HepG2 (cell line): ENCODE measurements around the gene ZCCHC24. TPM values are rescaled to one million over a fixed set of nuclear protein-coding genes. Genes with fewer than 3 reads are reported as not detected.

Experiments
- ATAC-seq: fragments of 200-7000 bp; cut with Tn5 transposase; 3 replicates; pipeline ENCODE4 v1.9.1; 2020; ENCODE audit warnings: mild to moderate bottlenecking, moderate library complexity
- BruUV-seq: library from RNA; stranded (reverse); fragments of 400-500 nt; replicated peaks from 2 replicates; lab custom pipeline; 2021; lab: Mats Ljungman, UMichigan
- CTCF ChIA-PET: fragments of 300-600 bp; formaldehyde crosslinking; extraction: SDS; loops from one replicate; lab custom pipeline; 2021; ENCODE audit warnings: low total read pairs, inconsistent platforms, low intra/inter-chr PET ratio; lab: Yijun Ruan, JAX
- POLR2A ChIA-PET: fragments of 350-600 bp; sonication (Branson Sonifier 250); formaldehyde crosslinking; loops from one replicate; lab custom pipeline; 2020; ENCODE audit warnings: antibody characterized with exemption, inconsistent platforms; lab: Yijun Ruan, JAX
- DNase-seq: peaks from one replicate; pipeline ENCODE4 v3.0.0-alpha.2; 2015; ENCODE audit warnings: low spot score
- FAIRE-seq: peaks from 3 replicates; lab custom pipeline; 2011; peaks lifted over from hg19 to GRCh38; lab: Jason Lieb, UNC
- H2AFZ ChIP-seq: one replicate; pipeline ENCODE4 v1.6.1; 2011; ENCODE audit warnings: low read length, inconsistent platforms
- H3K27ac ChIP-seq: fragments of 300-600 bp; 3 replicates; pipeline ENCODE4 v1.8.0; 2011; ENCODE audit warnings: mixed run types, mild to moderate bottlenecking, mixed read lengths, low read length, inconsistent platforms; ENCODE audit not compliant: insufficient read depth; ENCODE audit errors: extremely low read length
- H3K27me3 ChIP-seq, 2 experiments: fragments of 200-600 bp in 1 of 2; 2 replicates in 1 of 2; 3 replicates in 1 of 2; pipeline versions ENCODE4 v1.6.0 to v1.8.0; 2011; ENCODE audit warnings: low read length in 2 of 2, mild to moderate bottlenecking in 2 of 2, moderate library complexity in 2 of 2, inconsistent platforms in 1 of 2; ENCODE audit not compliant: insufficient read depth in 2 of 2, control insufficient read depth in 1 of 2
- H3K36me3 ChIP-seq, 2 experiments: fragments of 200-600 bp in 1 of 2; replicated peaks in 1 of 2; 2 replicates in 1 of 2; 3 replicates in 1 of 2; pipeline versions ENCODE4 v1.5.1 to v1.8.0; 2011; ENCODE audit warnings: low read length in 2 of 2, inconsistent platforms in 1 of 2; ENCODE audit not compliant: insufficient read depth in 2 of 2, control insufficient read depth in 1 of 2
- H3K4me1 ChIP-seq: 2 replicates; pipeline ENCODE4 v1.5.1; 2012; ENCODE audit warnings: low read length, inconsistent platforms; ENCODE audit not compliant: insufficient read depth
- H3K4me2 ChIP-seq: 2 replicates; pipeline ENCODE4 v1.6.0; 2011; ENCODE audit warnings: low read depth, low read length, inconsistent platforms
- H3K4me3 ChIP-seq, 3 experiments: fragments of 200-600 bp in 1 of 3; sonication (generic), shearing (Covaris generic) in 1 of 3; replicated peaks in 1 of 3; 2 replicates each; pipeline ENCODE4 v1.5.1; 2011 to 2016; ENCODE audit warnings: low read length in 3 of 3, inconsistent platforms in 2 of 3, low read depth in 2 of 3, mild to moderate bottlenecking in 2 of 3, control low read depth in 1 of 3, mixed read lengths in 1 of 3; ENCODE audit not compliant: insufficient read depth in 1 of 3
- H3K79me2 ChIP-seq: one replicate; pipeline ENCODE4 v1.6.1; 2011; ENCODE audit warnings: low read length, inconsistent platforms; ENCODE audit not compliant: insufficient read depth
- H3K9ac ChIP-seq: 2 replicates; pipeline ENCODE4 v1.6.0; 2011; ENCODE audit warnings: mild to moderate bottlenecking, low read depth, low read length, inconsistent platforms; ENCODE audit not compliant: insufficient read depth
- H3K9me3 ChIP-seq: 2 replicates; pipeline ENCODE4 v1.5.1; 2012; ENCODE audit warnings: mild to moderate bottlenecking, low read length
- H4K20me1 ChIP-seq: 2 replicates; pipeline ENCODE4 v1.6.0; 2011; ENCODE audit warnings: inconsistent platforms, mild to moderate bottlenecking, low read length, moderate library complexity; ENCODE audit not compliant: insufficient read depth
- ARNT ChIP-seq: fragments of 450-650 bp; IDR thresholded peaks from 2 replicates; pipeline ENCODE4 v1.6.1; 2017
- ATF1 ChIP-seq: IDR thresholded peaks from 2 replicates; pipeline ENCODE4 v1.6.1; 2016; ENCODE audit warnings: mild to moderate bottlenecking, control low read depth
- KAT7 ChIP-seq: IDR thresholded peaks from 2 replicates; pipeline ENCODE4 v1.6.1; 2018; ENCODE audit warnings: borderline replicate concordance, missing compliant biosample characterization
- MXD4 ChIP-seq: IDR thresholded peaks from 2 replicates; pipeline ENCODE4 v1.6.1; 2016; ENCODE audit warnings: mild to moderate bottlenecking, missing biosample characterization, missing genetic modification reagents
- SALL1 ChIP-seq: sonication (generic); formaldehyde crosslinking; IDR thresholded peaks from 2 replicates; pipeline ENCODE4 v1.8.0; 2022; ENCODE audit warnings: mild to moderate bottlenecking, missing genetic modification reagents
- ZBTB44 ChIP-seq: sonication (generic); formaldehyde crosslinking; IDR thresholded peaks from 2 replicates; pipeline ENCODE4 v1.4.0; 2020; ENCODE audit warnings: missing genetic modification reagents
- ZNF552 ChIP-seq: sonication (generic); formaldehyde crosslinking; IDR thresholded peaks from 2 replicates; pipeline ENCODE4 v1.9.0; 2022; ENCODE audit warnings: missing genetic modification reagents, mild to moderate bottlenecking, borderline replicate concordance
- ZNF616 ChIP-seq: sonication (generic); formaldehyde crosslinking; IDR thresholded peaks from 2 replicates; pipeline ENCODE4 v1.5.0; 2020; ENCODE audit warnings: low read depth, mild to moderate bottlenecking, missing genetic modification reagents
- ZNF773 ChIP-seq: sonication (generic); formaldehyde crosslinking; IDR thresholded peaks from 2 replicates; pipeline ENCODE4 v1.4.0; 2020; ENCODE audit warnings: missing genetic modification reagents, borderline replicate concordance
- WGBS: methylation state at CpG from one replicate; pipeline ENCODE4 v1.1.6; 2017; ENCODE audit warnings: low lambda C conversion rate; 5-methylcytosine and 5-hydroxymethylcytosine counted together
- in situ Hi-C: cut with HindIII; loops from 2 replicates; pipeline ENCODE4 v1.10.0; 2017; ENCODE audit warnings: low pct_unique_long_range_greater_than_20kb; ENCODE audit not compliant: extremely low pct_ligation_motif_present
- intact Hi-C: fragments of 100-400 bp; cut with micrococcal nuclease; formaldehyde crosslinking; loops from one replicate; pipeline ENCODE4 v1.10.0; 2022; ENCODE audit not compliant: unreplicated experiment
- polyA plus RNA-seq, 8 experiments: library from polyadenylated mRNA; depleted of rRNA in 3 of 8; stranded (reverse) in 7 of 8; unstranded in 1 of 8; fragments of >200 nt; fragmentation: Illumina TruSeq in 4 of 8; extraction: Trizol in 4 of 8; gene quantifications; 2 replicates each; pipeline versions ENCODE4 v1.2.1 to v1.2.3, GENCODE V29; 2011 to 2016; ENCODE audit warnings: low read depth in 4 of 8, missing spikeins in 1 of 8, mixed read lengths in 1 of 8; ENCODE audit not compliant: insufficient read depth in 1 of 8
- total RNA-seq, 5 experiments: library from RNA; depleted of rRNA; stranded (reverse); fragments of >200 nt; fragmentation: Illumina TruSeq; extraction: Trizol; gene quantifications; 2 replicates each; pipeline ENCODE4 v1.2.3, GENCODE V29; 2016; ENCODE audit warnings: low read depth in 1 of 5

ZCCHC24 gene
- total and polyA plus RNA-seq, 2 of the 13 experiments (the other 11 are each of a cell fraction or from before 2014, with no cell fraction given) = 3.1 to 7.9 TPM

DNA sequence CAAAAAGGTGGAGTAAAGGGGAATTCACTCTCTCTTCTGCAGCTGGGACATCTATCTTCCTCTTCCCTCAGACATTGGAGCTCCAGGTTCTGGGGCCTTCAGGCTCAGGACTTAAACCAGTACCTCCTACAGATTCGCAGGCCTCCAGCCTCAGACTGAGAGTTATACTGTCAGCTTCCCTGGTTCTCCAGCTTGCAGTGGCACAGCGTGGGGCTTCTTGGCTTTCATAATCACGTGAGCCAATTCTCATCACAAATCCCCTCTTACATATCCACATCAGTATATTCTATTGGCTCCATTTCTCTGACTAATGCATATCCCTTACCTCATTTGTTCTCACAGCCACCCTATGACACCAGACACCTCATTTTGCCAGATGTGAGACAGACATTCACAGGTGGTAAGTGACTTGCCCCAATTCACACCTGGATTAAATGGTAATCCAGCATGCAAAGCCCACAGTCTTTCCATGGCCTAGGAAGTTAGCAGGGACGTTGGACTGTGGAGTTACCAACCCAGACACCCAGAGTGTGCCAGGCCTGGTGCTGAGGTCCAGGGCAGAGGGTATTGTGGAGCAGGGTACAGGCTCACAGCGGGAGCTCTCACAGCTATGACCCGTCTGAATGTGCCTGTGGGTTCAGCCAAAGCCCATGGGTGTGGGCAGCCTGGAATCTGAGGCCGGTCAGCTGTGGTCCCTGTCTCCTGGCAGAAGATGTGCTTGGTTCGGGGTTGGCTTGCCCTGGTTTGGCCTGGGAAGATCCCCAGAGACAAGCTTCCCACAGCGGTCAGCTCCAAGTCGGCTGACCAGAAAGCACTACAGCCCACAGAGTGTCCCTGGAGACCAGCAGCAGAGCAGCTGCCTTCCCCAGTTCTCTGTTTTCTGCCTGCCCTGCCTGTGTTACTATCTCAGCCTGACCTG is 18.4 kb upstream of the ZCCHC24 start:
- Histone ChIP-seq H2AFZ (no peak overlapping the region), H3K36me3 (no peaks in the 10 kb centered on the region), H3K4me1 (peaks cover 8% of the 10 kb centered on the region), H3K27ac (no peak overlapping the region), H3K4me2 (no peak overlapping the region), H3K27me3 (peaks cover 0 to 11% of the 10 kb centered on the region in 2 experiments; a peak in 2 of 5 replicates), H3K9me3 (no peaks in the 10 kb centered on the region), H3K4me3 (no peak overlapping the region), H3K79me2 (no peaks in the 10 kb centered on the region), H4K20me1 (no peaks in the 10 kb centered on the region), H3K9ac (no peak overlapping the region)
- DNase-seq (no peak), FAIRE-seq (no peak), ATAC-seq (no peak)
- TF ChIP-seq ARNT = no peak
- no peak for TF ChIP-seq SALL1
- no peak for TF ChIP-seq ZBTB44 (CRISPR knock-in tag)
- TF ChIP-seq ZNF616 (CRISPR knock-in tag) = no peak
- no peak for TF ChIP-seq MXD4 (CRISPR knock-in tag)
- no peak for TF ChIP-seq ATF1 (CRISPR knock-in tag)
- no peak for TF ChIP-seq ZNF552 (CRISPR knock-in tag)
- no peak for TF ChIP-seq KAT7 (CRISPR knock-in tag)
- TF ChIP-seq ZNF773 (CRISPR knock-in tag) = no peak
- ChIA-PET CTCF (no interaction called here), POLR2A (no interaction called here)
- intact Hi-C loops (no loop called here), in situ Hi-C loops (no loop called here)
- no TSS peak for BruUV-seq
- WGBS = 5% methylated on average over 3 of the region's 10 CpGs
